Activated CD8-positive, alpha-beta T cell treated with anti-CD3 and anti-CD28 coated beads for 36 hours (primary cell): ENCODE measurements around the gene PITX1. TPM values are rescaled to one million over a fixed set of nuclear protein-coding genes. Genes with fewer than 3 reads are reported as not detected.

ENCODE experiments used
- ATAC-seq: fragments of 200-7000 bp; cut with Tn5 transposase; one replicate; pipeline ENCODE4 v1.10.0; 2021; ENCODE audit warnings: mild to moderate bottlenecking, moderate library complexity
- CTCF ChIA-PET: fragments of 350-600 bp; sonication (Branson Sonifier 250); formaldehyde crosslinking; loops from one replicate; lab custom pipeline; 2021; ENCODE audit warnings: antibody characterized with exemption; lab: Charles Lee
- POLR2A ChIA-PET: fragments of 350-600 bp; sonication (Branson Sonifier 250); formaldehyde crosslinking; loops from one replicate; lab custom pipeline; 2021; ENCODE audit warnings: antibody characterized with exemption; lab: Charles Lee
- DNase-seq: peaks from one replicate; pipeline ENCODE4 v3.0.0-alpha.2; 2020
- H3K27ac Mint-ChIP-seq: one replicate; pipeline ENCODE4 v1.8.0; 2021; ENCODE audit warnings: mild to moderate bottlenecking, mixed read lengths
- H3K27me3 Mint-ChIP-seq: one replicate; pipeline ENCODE4 v1.8.0; 2021; ENCODE audit warnings: mixed read lengths
- H3K36me3 Mint-ChIP-seq: one replicate; pipeline ENCODE4 v1.8.0; 2021; ENCODE audit warnings: low read depth, mixed read lengths
- H3K4me1 Mint-ChIP-seq: one replicate; pipeline ENCODE4 v1.8.0; 2021; ENCODE audit warnings: low read depth, mixed read lengths
- H3K4me3 Mint-ChIP-seq: one replicate; pipeline ENCODE4 v1.8.0; 2021; ENCODE audit warnings: mild to moderate bottlenecking, moderate library complexity, mixed read lengths
- H3K9me3 Mint-ChIP-seq: one replicate; pipeline ENCODE4 v1.8.0; 2021; ENCODE audit warnings: mixed read lengths
- intact Hi-C: fragments of 100-400 bp; cut with micrococcal nuclease; formaldehyde crosslinking; loops from one replicate; pipeline ENCODE4 v1.10.0; 2022
- total RNA-seq, 2 experiments: library from RNA; stranded (reverse); gene quantifications; one replicate each; pipeline ENCODE4 v1.2.3, GENCODE V29; 2021
- TF ChIP-seq, protein P1 (sequence below): fragments of 200-600 bp; IDR thresholded peaks from one replicate; pipeline ENCODE4 v1.8.0; 2022; ENCODE audit warnings: antibody characterized with exemption, mild to moderate bottlenecking

Gene PITX1
- total RNA-seq, 2 experiments from 2014 or later: 0.20 to 0.31 TPM

DNA sequence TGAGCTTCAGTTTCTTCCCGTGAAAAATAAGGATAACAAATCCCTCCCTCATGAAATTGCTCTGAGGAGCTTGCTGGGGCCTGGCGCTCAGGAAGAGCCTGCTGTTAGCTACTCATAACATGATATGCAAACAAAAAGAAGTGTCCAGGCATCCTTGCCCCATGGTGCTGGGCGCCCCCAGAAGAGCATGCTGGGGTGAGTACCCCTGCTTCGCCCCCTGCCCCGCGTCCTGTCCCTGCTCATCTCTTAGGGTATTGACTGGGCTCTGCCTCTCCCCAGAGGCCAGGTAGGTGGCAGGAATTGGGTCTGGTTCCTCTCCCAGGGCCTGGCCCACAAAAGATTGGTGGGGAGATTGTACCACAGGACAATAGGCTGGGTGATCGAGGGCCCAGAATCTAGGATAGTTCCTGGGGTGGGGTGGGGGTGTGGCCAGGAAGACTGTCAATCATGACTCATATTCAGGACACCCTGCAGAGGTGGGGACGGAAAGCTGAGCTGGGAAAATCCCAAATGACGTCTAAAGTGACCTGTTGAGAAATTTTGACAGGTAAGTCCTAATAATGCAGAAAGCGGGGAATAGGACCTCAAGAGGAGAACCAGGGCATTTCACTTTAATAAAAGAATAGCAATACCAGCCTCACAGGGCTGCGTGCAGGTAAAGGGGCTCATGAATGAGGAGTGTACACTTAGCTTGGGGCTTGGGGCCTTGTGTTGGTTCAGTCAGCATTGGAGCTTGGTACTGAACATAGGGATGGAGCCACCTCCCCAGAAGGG is 8.9 kb downstream of the PITX1 start:
- Mint-ChIP-seq H3K4me1 (peaks cover 8% of the 10 kb centered on the region), H3K4me3 (no peak overlapping the region), H3K36me3 (no peaks in the 10 kb centered on the region), H3K27me3 (peaks cover 30% of the 10 kb centered on the region), H3K9me3 (peaks cover 2% of the 10 kb centered on the region), H3K27ac (no peak overlapping the region)
- ATAC-seq: no peak
- ChIA-PET POLR2A (interaction anchor here (0.6 to 1.0 kb wide), 2 partner anchors 9 to 11 kb away, joined by 3 to 4 read pairs; partner anchors contain the start of gene PITX1), CTCF (no interaction called here)
- DNase-seq: no peak
- intact Hi-C loops: no loop called here
- TF ChIP-seq, protein P1, sequence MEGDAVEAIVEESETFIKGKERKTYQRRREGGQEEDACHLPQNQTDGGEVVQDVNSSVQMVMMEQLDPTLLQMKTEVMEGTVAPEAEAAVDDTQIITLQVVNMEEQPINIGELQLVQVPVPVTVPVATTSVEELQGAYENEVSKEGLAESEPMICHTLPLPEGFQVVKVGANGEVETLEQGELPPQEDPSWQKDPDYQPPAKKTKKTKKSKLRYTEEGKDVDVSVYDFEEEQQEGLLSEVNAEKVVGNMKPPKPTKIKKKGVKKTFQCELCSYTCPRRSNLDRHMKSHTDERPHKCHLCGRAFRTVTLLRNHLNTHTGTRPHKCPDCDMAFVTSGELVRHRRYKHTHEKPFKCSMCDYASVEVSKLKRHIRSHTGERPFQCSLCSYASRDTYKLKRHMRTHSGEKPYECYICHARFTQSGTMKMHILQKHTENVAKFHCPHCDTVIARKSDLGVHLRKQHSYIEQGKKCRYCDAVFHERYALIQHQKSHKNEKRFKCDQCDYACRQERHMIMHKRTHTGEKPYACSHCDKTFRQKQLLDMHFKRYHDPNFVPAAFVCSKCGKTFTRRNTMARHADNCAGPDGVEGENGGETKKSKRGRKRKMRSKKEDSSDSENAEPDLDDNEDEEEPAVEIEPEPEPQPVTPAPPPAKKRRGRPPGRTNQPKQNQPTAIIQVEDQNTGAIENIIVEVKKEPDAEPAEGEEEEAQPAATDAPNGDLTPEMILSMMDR: no peak

DNA sequence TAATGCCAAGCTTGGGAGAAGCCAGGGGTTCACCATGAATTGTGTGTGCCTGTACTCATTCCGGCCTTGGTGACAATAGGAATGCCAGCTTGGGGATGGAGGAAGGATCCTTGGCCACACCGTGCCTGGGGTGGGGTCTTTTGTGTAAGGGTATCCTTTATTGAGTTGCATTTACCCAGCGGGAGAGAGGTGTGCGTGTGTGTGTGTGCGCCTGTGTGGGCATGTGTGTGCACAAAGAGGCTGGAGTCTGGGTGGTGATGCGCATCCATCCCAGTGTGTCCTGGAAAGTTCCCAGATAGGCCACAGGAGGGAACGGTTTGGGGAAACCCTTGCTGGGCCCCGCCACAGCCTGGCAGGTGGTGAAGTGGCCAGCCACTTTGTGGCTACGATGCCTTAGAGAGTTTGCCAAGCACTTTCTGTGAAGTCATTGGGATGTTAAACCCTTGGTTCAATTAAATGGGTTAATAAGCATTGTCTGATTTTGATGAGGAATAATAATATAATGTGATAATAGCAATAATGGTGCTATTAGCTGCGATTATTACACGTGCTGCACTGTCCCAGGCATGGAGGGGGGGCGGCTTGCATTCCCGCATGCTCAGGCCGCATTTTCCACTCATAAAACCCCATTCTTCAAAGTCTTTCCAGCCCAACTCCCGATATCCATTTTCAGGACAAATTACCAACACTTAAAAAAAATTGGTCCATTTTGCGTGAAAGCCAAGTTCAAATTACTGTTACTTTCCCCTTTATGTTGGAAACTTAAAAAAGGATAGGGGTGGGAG is 13.7 kb downstream of the PITX1 start:
- H3K4me3 Mint-ChIP-seq: no peak overlapping the region
- H3K4me1 Mint-ChIP-seq: no peaks in the 10 kb centered on the region
- no peak overlapping the region for H3K27ac Mint-ChIP-seq
- no peak for ATAC-seq
- CTCF ChIA-PET: no interaction called here
- peaks cover 2% of the 10 kb centered on the region for H3K27me3 Mint-ChIP-seq
- no peaks in the 10 kb centered on the region for H3K36me3 Mint-ChIP-seq
- H3K9me3 Mint-ChIP-seq: no peaks in the 10 kb centered on the region
- POLR2A ChIA-PET: no interaction called here
- TF ChIP-seq, protein P1: no peak
- intact Hi-C loops: no loop called here
- DNase-seq: no peak

DNA sequence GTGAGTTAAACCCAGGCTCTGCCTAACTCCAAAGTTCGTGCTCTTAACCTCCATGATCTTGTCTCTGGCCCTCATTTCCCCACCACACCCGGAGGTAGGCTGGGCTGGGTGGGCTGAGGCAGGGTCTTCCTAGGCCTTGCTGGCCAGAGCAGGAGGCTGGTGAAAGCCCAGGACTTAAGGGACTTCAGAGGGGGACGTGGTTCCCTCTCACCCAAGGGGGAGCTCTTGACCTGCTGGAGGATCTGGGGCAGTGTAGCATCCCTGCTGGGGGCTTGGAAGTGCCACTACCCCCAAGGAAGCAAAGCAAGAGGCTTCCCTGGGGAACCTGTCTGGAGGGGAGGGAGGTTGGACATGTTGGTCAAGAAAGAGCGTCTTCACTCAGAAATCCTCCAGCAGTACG is 14.7 kb downstream of the PITX1 start:
- DNase-seq (no peak), ATAC-seq (no peak)
- ChIA-PET CTCF (no interaction called here), POLR2A (no interaction called here)
- intact Hi-C loops: no loop called here
- no peaks in the 10 kb centered on the region for H3K4me1 Mint-ChIP-seq
- H3K4me3 Mint-ChIP-seq: no peak overlapping the region
- TF ChIP-seq, protein P1: no peak
- H3K27ac Mint-ChIP-seq: no peak overlapping the region
- no peaks in the 10 kb centered on the region for H3K36me3 Mint-ChIP-seq
- peaks cover 2% of the 10 kb centered on the region for H3K27me3 Mint-ChIP-seq
- no peaks in the 10 kb centered on the region for H3K9me3 Mint-ChIP-seq

DNA sequence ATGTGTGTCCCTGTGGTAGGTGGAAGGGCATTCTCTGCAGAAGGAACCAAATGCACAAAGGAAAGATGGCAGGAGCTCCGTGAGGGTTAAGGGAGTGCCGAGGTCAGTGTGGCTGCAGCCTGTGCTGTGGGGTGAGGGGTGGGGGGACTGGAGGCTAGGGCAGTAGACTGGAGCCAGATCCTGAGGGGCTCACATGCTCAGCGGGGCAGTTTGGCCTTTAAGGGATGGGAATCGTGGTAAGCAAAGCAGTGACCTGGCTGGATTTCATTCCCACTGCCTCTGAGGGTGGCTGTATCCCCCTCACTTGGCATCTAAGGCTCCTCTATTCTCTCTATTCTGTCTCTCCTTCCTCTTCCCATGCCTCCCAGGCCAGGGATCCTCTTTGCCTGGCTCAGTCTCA is 15.6 kb downstream of the PITX1 start:
- ChIA-PET POLR2A (interaction anchor here (0.6 kb wide), 1 partner anchor 23 kb away, joined by 3 read pairs; no protein-coding TSS in a partner anchor), CTCF (no interaction called here)
- no peaks in the 10 kb centered on the region for H3K4me1 Mint-ChIP-seq
- no peak overlapping the region for H3K27ac Mint-ChIP-seq
- H3K9me3 Mint-ChIP-seq: no peaks in the 10 kb centered on the region
- TF ChIP-seq, protein P1: no peak
- no peak overlapping the region for H3K4me3 Mint-ChIP-seq
- intact Hi-C loops: no loop called here
- no peaks in the 10 kb centered on the region for H3K36me3 Mint-ChIP-seq
- ATAC-seq (no peak), DNase-seq (no peak)
- peaks cover 2% of the 10 kb centered on the region for H3K27me3 Mint-ChIP-seq

DNA sequence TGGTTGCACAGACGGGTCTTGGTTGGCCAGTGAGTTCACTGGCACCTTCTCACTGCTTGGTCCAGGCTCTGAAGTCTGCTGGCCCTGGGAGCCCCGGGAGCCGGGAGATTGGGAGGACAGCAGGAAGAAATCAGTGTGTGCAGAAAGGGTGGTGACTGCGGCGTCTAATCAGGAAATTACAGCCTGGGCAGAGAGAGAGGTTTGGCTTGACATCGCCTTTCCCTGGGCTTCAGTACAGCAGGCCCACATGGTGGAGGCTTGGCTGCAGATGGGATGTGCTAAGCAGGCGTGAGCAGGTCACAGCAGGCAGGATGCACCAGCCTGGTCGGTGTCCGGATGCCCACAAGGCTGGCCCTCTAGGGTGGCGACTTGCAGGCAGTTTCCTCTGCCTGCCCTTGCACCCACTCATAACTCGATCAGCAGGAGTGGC is 17.2 kb downstream of the PITX1 start:
- Mint-ChIP-seq H3K27me3 (no peaks in the 10 kb centered on the region), H3K27ac (no peak overlapping the region), H3K9me3 (no peaks in the 10 kb centered on the region), H3K4me1 (no peaks in the 10 kb centered on the region), H3K4me3 (no peak overlapping the region), H3K36me3 (no peaks in the 10 kb centered on the region)
- ATAC-seq (no peak), DNase-seq (no peak)
- intact Hi-C loops: no loop called here
- CTCF ChIA-PET: no interaction called here
- POLR2A ChIA-PET: interaction anchor here (0.7 kb wide), 1 partner anchor 750 kb away, joined by 4 read pairs; no protein-coding TSS in a partner anchor
- TF ChIP-seq, protein P1: no peak
